ENCODE data around the gene LFNG.

LFNG gene

DNA sequence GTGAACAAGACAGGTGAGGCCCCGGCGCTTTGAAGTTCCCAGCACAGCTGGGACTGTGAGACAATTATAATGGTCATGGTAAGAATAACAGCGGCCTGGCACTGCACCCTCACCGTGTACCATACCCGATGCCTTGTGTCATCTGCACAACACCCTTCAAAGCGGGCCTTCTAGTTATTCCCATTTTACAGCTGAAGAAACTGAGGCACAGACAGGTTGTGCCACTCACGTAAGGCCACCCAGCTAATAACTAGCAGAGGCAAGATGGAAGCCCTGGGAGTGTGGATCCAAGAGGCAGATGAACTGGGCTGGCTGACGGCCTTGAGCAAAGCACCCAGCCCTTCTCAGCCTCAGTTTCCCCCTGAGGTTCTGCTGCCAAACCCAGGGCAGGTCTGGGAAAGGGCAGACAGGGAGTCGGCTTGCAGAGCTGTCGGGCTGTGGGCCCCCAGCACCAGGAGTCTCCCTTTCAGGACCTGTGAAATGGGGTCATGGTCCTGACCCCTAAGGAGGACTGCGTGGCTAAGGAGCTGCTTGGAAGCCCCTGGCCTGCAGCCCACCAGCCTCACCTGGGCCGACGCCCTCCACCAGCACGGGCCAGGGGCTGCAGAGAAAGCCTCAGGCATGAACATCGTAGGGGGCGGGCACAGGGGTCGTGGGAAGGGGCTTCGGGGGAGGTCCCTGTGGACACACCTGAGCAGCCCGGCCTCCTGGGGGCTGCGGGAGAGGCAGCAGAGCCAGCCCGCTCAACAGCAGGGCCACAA is 15.3 kb upstream of the LFNG start:
- no peak overlapping the region for H3K27ac ChIP-seq (ENCODE audit: poor library complexity, severe bottlenecking)
- no peaks in the 10 kb centered on the region for H3K27me3 ChIP-seq (ENCODE audit: insufficient read depth, poor library complexity, severe bottlenecking)
- no peak overlapping the region for H3K4me3 ChIP-seq (ENCODE audit: severe bottlenecking)
- ATAC-seq (ENCODE audit: low read depth), result no peak
- H3K4me1 ChIP-seq (ENCODE audit: insufficient read depth, poor library complexity, severe bottlenecking), result peaks cover 8% of the 10 kb centered on the region
- H3K36me3 ChIP-seq (ENCODE audit: low read depth), result no peaks in the 10 kb centered on the region
- no peaks in the 10 kb centered on the region for H3K9me3 ChIP-seq (ENCODE audit: severe bottlenecking)
- TF ChIP-seq CTCF (IDR thresholded peaks at IDR 0.05; ENCODE audit: poor library complexity, severe bottlenecking), result no peak
- DNase-seq (ENCODE audit: low spot score), result no peak

DNA sequence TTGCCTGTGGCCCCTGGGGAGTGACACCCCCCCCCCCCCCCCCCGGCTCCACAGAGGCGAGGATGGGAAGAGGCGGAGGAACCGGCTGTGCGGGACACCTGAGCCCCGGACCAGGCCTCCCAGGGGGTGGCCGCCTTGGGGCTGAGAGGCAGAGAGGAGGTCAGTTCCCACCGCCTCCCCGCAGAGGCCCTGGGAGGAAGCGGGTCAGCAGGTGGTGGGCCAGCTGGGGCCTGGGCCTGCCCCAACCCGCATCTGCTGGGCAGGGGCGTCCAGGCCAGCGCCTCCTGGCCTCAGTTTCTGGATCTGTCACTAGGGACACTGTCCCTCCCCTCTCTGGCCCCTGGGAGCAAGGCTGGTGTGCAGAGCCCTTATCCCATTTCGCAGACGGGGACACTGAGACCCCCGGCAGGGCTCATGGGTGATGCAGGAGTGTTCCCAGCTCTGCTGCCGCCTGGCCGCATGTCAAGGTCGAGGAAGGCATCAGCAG is 14.6 kb upstream of the LFNG start:
- H3K4me3 ChIP-seq (ENCODE audit: severe bottlenecking), result no peak overlapping the region
- H3K27me3 ChIP-seq (ENCODE audit: insufficient read depth, poor library complexity, severe bottlenecking), result no peaks in the 10 kb centered on the region
- DNase-seq (ENCODE audit: low spot score) (no peak), ATAC-seq (ENCODE audit: low read depth) (no peak)
- no peaks in the 10 kb centered on the region for H3K36me3 ChIP-seq (ENCODE audit: low read depth)
- H3K27ac ChIP-seq (ENCODE audit: poor library complexity, severe bottlenecking), result no peak overlapping the region
- H3K9me3 ChIP-seq (ENCODE audit: severe bottlenecking), result no peaks in the 10 kb centered on the region
- TF ChIP-seq CTCF (IDR thresholded peaks at IDR 0.05; ENCODE audit: poor library complexity, severe bottlenecking), result no peak
- H3K4me1 ChIP-seq (ENCODE audit: insufficient read depth, poor library complexity, severe bottlenecking), result peaks cover 15% of the 10 kb centered on the region

- no peak overlapping the region for H3K4me3 ChIP-seq (ENCODE audit: severe bottlenecking)
- TF ChIP-seq CTCF (IDR thresholded peaks at IDR 0.05; ENCODE audit: poor library complexity, severe bottlenecking), result no peak
- DNase-seq (ENCODE audit: low spot score) (no peak), ATAC-seq (ENCODE audit: low read depth) (no peak)
- H3K27ac ChIP-seq (ENCODE audit: poor library complexity, severe bottlenecking), result no peak overlapping the region
- no peaks in the 10 kb centered on the region for H3K27me3 ChIP-seq (ENCODE audit: insufficient read depth, poor library complexity, severe bottlenecking)
- H3K4me1 ChIP-seq (ENCODE audit: insufficient read depth, poor library complexity, severe bottlenecking), result peaks cover 17% of the 10 kb centered on the region
- no peaks in the 10 kb centered on the region for H3K9me3 ChIP-seq (ENCODE audit: severe bottlenecking)
- H3K36me3 ChIP-seq (ENCODE audit: low read depth), result no peaks in the 10 kb centered on the region
These were observed 14.2 kb upstream of the LFNG start for GRCh38 chr7:2505401-2505800.

GRCh38 chr7:2507208-2507916 is 12.2 kb upstream of the LFNG start:
- Histone ChIP-seq H3K4me1 (ENCODE audit: insufficient read depth, poor library complexity, severe bottlenecking) (peaks cover 17% of the 10 kb centered on the region), H3K27ac (ENCODE audit: poor library complexity, severe bottlenecking) (no peak overlapping the region), H3K27me3 (ENCODE audit: insufficient read depth, poor library complexity, severe bottlenecking) (no peaks in the 10 kb centered on the region), H3K36me3 (ENCODE audit: low read depth) (no peaks in the 10 kb centered on the region), H3K9me3 (ENCODE audit: severe bottlenecking) (no peaks in the 10 kb centered on the region), H3K4me3 (ENCODE audit: severe bottlenecking) (no peak overlapping the region)
- no peak for DNase-seq (ENCODE audit: low spot score)
- no peak for TF ChIP-seq CTCF (IDR thresholded peaks at IDR 0.05; ENCODE audit: poor library complexity, severe bottlenecking)
- ATAC-seq (ENCODE audit: low read depth), result no peak

- Histone ChIP-seq H3K36me3 (ENCODE audit: low read depth) (no peaks in the 10 kb centered on the region), H3K4me1 (ENCODE audit: insufficient read depth, poor library complexity, severe bottlenecking) (peaks cover 17% of the 10 kb centered on the region), H3K27ac (ENCODE audit: poor library complexity, severe bottlenecking) (no peak overlapping the region), H3K4me3 (ENCODE audit: severe bottlenecking) (no peak overlapping the region), H3K27me3 (ENCODE audit: insufficient read depth, poor library complexity, severe bottlenecking) (no peaks in the 10 kb centered on the region), H3K9me3 (ENCODE audit: severe bottlenecking) (no peaks in the 10 kb centered on the region)
- ATAC-seq (ENCODE audit: low read depth) (no peak), DNase-seq (ENCODE audit: low spot score) (no peak)
- no peak for TF ChIP-seq CTCF (IDR thresholded peaks at IDR 0.05; ENCODE audit: poor library complexity, severe bottlenecking)
These were observed 11.7 kb upstream of the LFNG start for GRCh38 chr7:2507917-2508306.

Data from RWPE2 (cell line).